Lower leg skin (tissue), 4 donors: Measurements from ENCODE around the gene TDRD7. TPM values are rescaled to one million over a fixed set of nuclear protein-coding genes. Genes with fewer than 3 reads are reported as not detected.

Experiments
- DNase-seq, 2 donors: peaks; one replicate each; pipeline ENCODE4 v3.0.0-alpha.2; 2019; ENCODE audit warnings: low spot score in 2 of 2
- H3K4me3 ChIP-seq: fragments of 200-600 bp; sonication (generic); 2 replicates; pipeline ENCODE4 v1.5.1; 2017; ENCODE audit warnings: mild to moderate bottlenecking, low read depth; ENCODE audit not compliant: poor library complexity, severe bottlenecking
- CTCF ChIP-seq, 3 donors: fragments of 450-650 bp; IDR thresholded peaks; one replicate each; pipeline ENCODE4 v1.5.1; 2016; ENCODE audit warnings: antibody characterized with exemption in 3 of 3, mild to moderate bottlenecking in 3 of 3, moderate library complexity in 2 of 3
- POLR2A ChIP-seq, 2 donors: fragments of 450-650 bp; IDR thresholded peaks; one replicate each; pipeline ENCODE4 v1.6.1; 2016 to 2017; ENCODE audit warnings: antibody characterized with exemption in 2 of 2, mild to moderate bottlenecking in 1 of 2, moderate library complexity in 1 of 2
- WGBS, 2 donors: methylation state at CpG; one replicate each; pipeline ENCODE4 v1.1.5; 2018; 5-methylcytosine and 5-hydroxymethylcytosine counted together
- intact Hi-C: fragments of 100-400 bp; cut with DNase I; formaldehyde crosslinking; loops from one replicate; pipeline ENCODE4 v1.15.0; 2023; ENCODE audit warnings: low total_unique reads
- total RNA-seq, 4 donors: library from RNA; depleted of rRNA; stranded (reverse); fragments of >200 nt; gene quantifications; one replicate each; pipeline ENCODE4 v1.1.0, GENCODE V29; 2016

Gene TDRD7
- total RNA-seq, 4 donors from 2014 or later, result 3.6 to 8.2 (median 6.4) TPM

- WGBS, 2 donors, result 90 to 94% methylated on average over 2 of the region's 2 CpGs
- intact Hi-C loops, result no loop called here
- no peak overlapping the region for H3K4me3 ChIP-seq
- TF ChIP-seq CTCF (IDR thresholded peaks at IDR 0.05) (no peak), POLR2A (IDR thresholded peaks at IDR 0.05) (no peak)
- no peak for DNase-seq
Measured at GRCh38 chr9:97374811-97375210, 37.1 kb upstream of the TDRD7 start.

- DNase-seq, result no peak
- intact Hi-C loops, result no loop called here
- TF ChIP-seq POLR2A (IDR thresholded peaks at IDR 0.05), result no peak
- TF ChIP-seq CTCF (IDR thresholded peaks at IDR 0.05), result no peak
- 76 to 86% methylated on average over 6 of the region's 6 CpGs for WGBS, 2 donors
- H3K4me3 ChIP-seq, result no peak overlapping the region
Measured at GRCh38 chr9:97376902-97377301, 35.0 kb upstream of the TDRD7 start.

GRCh38 chr9:97382099-97382718 is 29.7 kb upstream of the TDRD7 start:
- 70 to 88% methylated on average over 2 of the region's 2 CpGs for WGBS, 2 donors
- intact Hi-C loops, result loop anchor here (10.0 kb wide), 1 partner anchor 527 kb away; the partner anchor contains the start of gene ZNF782

GRCh38 chr9:97384406-97385262 is 27.3 kb upstream of the TDRD7 start:
- DNase-seq, result peak in 1 of 2 donors; percentile 60
- no peak overlapping the region for H3K4me3 ChIP-seq
- TF ChIP-seq CTCF (IDR thresholded peaks at IDR 0.05), result no peak
- TF ChIP-seq POLR2A (IDR thresholded peaks at IDR 0.05), result no peak
- intact Hi-C loops, result loop anchor here (10.0 kb wide), 1 partner anchor 530 kb away; the partner anchor contains the start of gene ZNF782
- 70 to 77% methylated on average over 5 of the region's 5 CpGs for WGBS, 2 donors

More at GRCh38 chr9:97382099-97382718, 29.7 kb upstream of the TDRD7 start:
- no peak for DNase-seq
- H3K4me3 ChIP-seq, result no peak overlapping the region
- no peak for TF ChIP-seq CTCF (IDR thresholded peaks at IDR 0.05)
- no peak for TF ChIP-seq POLR2A (IDR thresholded peaks at IDR 0.05)

- TF ChIP-seq CTCF (IDR thresholded peaks at IDR 0.05) (no peak), POLR2A (IDR thresholded peaks at IDR 0.05) (no peak)
- 84 to 90% methylated on average over 11 to 15 of the region's 15 CpGs for whole genome bisulfite sequencing, 2 donors
- no peak overlapping the region for H3K4me3 ChIP-seq
- DNase-seq, result peak in 1 of 2 donors; percentile 77
- intact Hi-C loops, result loop anchor here (10.0 kb wide), 1 partner anchor 531 kb away; the partner anchor contains the start of gene ZNF782
Measured at GRCh38 chr9:97385626-97386264, 26.2 kb upstream of the TDRD7 start.
